Endothelial cell of umbilical vein (primary cell): Measurements from ENCODE around the gene FOXP1. TPM values are rescaled to one million over a fixed set of nuclear protein-coding genes. Genes with fewer than 3 reads are reported as not detected.

Experiments used
- BruUV-seq: library from RNA; stranded (reverse); fragments of 400-500 nt; replicated peaks from 2 replicates; lab custom pipeline; 2021; lab: Mats Ljungman, UMichigan
- CTCF ChIA-PET: fragments of 300-600, 350-600 bp; sonication (Branson Sonifier 250); formaldehyde crosslinking; loops from one replicate; lab custom pipeline; 2021; ENCODE audit warnings: antibody characterized with exemption, inconsistent platforms; lab: Charles Lee
- POLR2A ChIA-PET: fragments of 300-600, 350-600 bp; sonication (Branson Sonifier 250); formaldehyde crosslinking; loops from one replicate; lab custom pipeline; 2021; ENCODE audit warnings: antibody characterized with exemption, inconsistent platforms; lab: Charles Lee
- DNase-seq: peaks from one replicate; pipeline ENCODE4 v3.0.0-alpha.2; 2011; ENCODE audit warnings: low read depth, low spot score
- FAIRE-seq: peaks from 2 replicates; lab custom pipeline; 2011; peaks lifted over from hg19 to GRCh38; lab: Jason Lieb, UNC
- H2AFZ ChIP-seq: 2 replicates; pipeline ENCODE4 v1.6.0; 2012; ENCODE audit warnings: low read depth, low read length, control low read depth, inconsistent platforms
- H3K27ac ChIP-seq: 2 replicates; pipeline ENCODE4 v1.5.1; 2011; ENCODE audit warnings: low read depth, mild to moderate bottlenecking, control low read depth, low read length, moderate library complexity; ENCODE audit not compliant: insufficient read depth
- H3K27me3 ChIP-seq, 2 experiments: 2 replicates each; pipeline versions ENCODE4 v1.6.0 to v1.6.1; 2011; ENCODE audit warnings: low read length in 2 of 2, mixed read lengths in 1 of 2; ENCODE audit not compliant: control insufficient read depth in 2 of 2, insufficient read depth in 2 of 2
- H3K36me3 ChIP-seq, 2 experiments: 2 replicates in 1 of 2; 3 replicates in 1 of 2; pipeline ENCODE4 v1.5.1; 2011; ENCODE audit warnings: low read length in 2 of 2, mild to moderate bottlenecking in 1 of 2, moderate library complexity in 1 of 2; ENCODE audit not compliant: control insufficient read depth in 2 of 2, insufficient read depth in 2 of 2; ENCODE audit errors: extremely low read depth in 1 of 2
- H3K4me1 ChIP-seq: 3 replicates; pipeline ENCODE4 v1.5.1; 2011; ENCODE audit warnings: mild to moderate bottlenecking, low read length; ENCODE audit not compliant: control insufficient read depth, insufficient read depth; ENCODE audit errors: extremely low read depth
- H3K4me2 ChIP-seq: 2 replicates; pipeline ENCODE4 v1.6.1; 2011; ENCODE audit warnings: low read length, control low read depth, mixed read lengths; ENCODE audit not compliant: insufficient read depth
- H3K4me3 ChIP-seq, 3 experiments: fragments of 200-600 bp in 1 of 3; sonication (generic), shearing (Covaris generic) in 1 of 3; replicated peaks in 1 of 3; 2 replicates each; pipeline ENCODE4 v1.5.1; 2011 to 2016; ENCODE audit warnings: control low read depth in 3 of 3, low read length in 3 of 3, mild to moderate bottlenecking in 2 of 3, inconsistent platforms in 1 of 3, low read depth in 1 of 3, moderate library complexity in 1 of 3; ENCODE audit not compliant: insufficient read depth in 1 of 3
- H3K79me2 ChIP-seq: 2 replicates; pipeline ENCODE4 v1.6.0; 2012; ENCODE audit warnings: low read length, inconsistent platforms; ENCODE audit not compliant: control insufficient read depth, insufficient read depth
- H3K9ac ChIP-seq: replicated peaks from 2 replicates; pipeline ENCODE3; 2011; ENCODE audit warnings: low read length, control low read depth; ENCODE audit not compliant: insufficient read depth; ENCODE audit errors: extremely low read depth
- H3K9me1 ChIP-seq: replicated peaks from 3 replicates; pipeline ENCODE4 v1.6.0; 2011; ENCODE audit warnings: mild to moderate bottlenecking, low read length; ENCODE audit not compliant: control insufficient read depth, insufficient read depth; ENCODE audit errors: extremely low read depth
- H3K9me3 ChIP-seq: replicated peaks from 2 replicates; pipeline ENCODE4 v1.5.1; 2012; ENCODE audit warnings: low read length, inconsistent platforms; ENCODE audit not compliant: control insufficient read depth, insufficient read depth
- H4K20me1 ChIP-seq: replicated peaks from 2 replicates; pipeline ENCODE3; 2011; ENCODE audit warnings: mild to moderate bottlenecking, low read length; ENCODE audit not compliant: control insufficient read depth, insufficient read depth; ENCODE audit errors: extremely low read depth
- CTCF ChIP-seq, 2 donors: IDR thresholded peaks; 1 replicate in 1 of 2; 2 replicates in 1 of 2; pipeline ENCODE4 v1.5.1; 2011; ENCODE audit warnings: low read length in 2 of 2, mild to moderate bottlenecking in 2 of 2, moderate library complexity in 2 of 2, control low read depth in 1 of 2, inconsistent platforms in 1 of 2, low read depth in 1 of 2; ENCODE audit not compliant: insufficient read depth in 1 of 2; ENCODE audit errors: extremely low read depth in 1 of 2
- EZH2 ChIP-seq: IDR thresholded peaks from 2 replicates; pipeline ENCODE4 v1.6.1; 2012; ENCODE audit warnings: borderline replicate concordance, low read depth, mild to moderate bottlenecking, moderate library complexity, low read length, inconsistent platforms; ENCODE audit not compliant: severe bottlenecking
- FOS ChIP-seq: IDR thresholded peaks from 2 replicates; pipeline ENCODE4 v1.6.1; 2011; ENCODE audit warnings: mild to moderate bottlenecking, low read length, moderate library complexity, borderline replicate concordance; ENCODE audit not compliant: insufficient read depth
- GATA2 ChIP-seq: IDR thresholded peaks from 2 replicates; pipeline ENCODE4 v1.7.0; 2011; ENCODE audit warnings: low read depth, mild to moderate bottlenecking, moderate library complexity, mixed read lengths, low read length; ENCODE audit not compliant: insufficient read length, insufficient read depth
- JUN ChIP-seq: IDR thresholded peaks from 2 replicates; pipeline ENCODE4 v1.6.1; 2011; ENCODE audit warnings: borderline replicate concordance, low read depth; ENCODE audit not compliant: insufficient read length, insufficient read depth
- MAX ChIP-seq: IDR thresholded peaks from 2 replicates; pipeline ENCODE4 v1.6.1; 2011; ENCODE audit not compliant: insufficient read depth, insufficient read length
- MYC ChIP-seq: IDR thresholded peaks from one replicate; pipeline ENCODE4 v1.6.1; 2011; ENCODE audit warnings: mild to moderate bottlenecking, low read depth, low read length
- POLR2A ChIP-seq: IDR thresholded peaks from 2 replicates; pipeline ENCODE4 v1.6.1; 2012; ENCODE audit warnings: low read depth, mild to moderate bottlenecking, control low read depth, low read length
- POLR2AphosphoS5 ChIP-seq: IDR thresholded peaks from 2 replicates; pipeline ENCODE4 v1.6.1; 2012; ENCODE audit warnings: low read depth, mild to moderate bottlenecking, control low read depth, low read length, moderate library complexity; ENCODE audit not compliant: insufficient read depth
- dilution Hi-C: fragments of 300-500 bp; cut with MboI; formaldehyde crosslinking; loops from one replicate; pipeline ENCODE4 v1.15.0; 2019; ENCODE audit warnings: low sequenced_read_pairs; ENCODE audit not compliant: extremely low pct_ligation_motif_present
- intact Hi-C: fragments of 100-400 bp; cut with micrococcal nuclease; formaldehyde crosslinking; loops from one replicate; pipeline ENCODE4 v1.10.0; 2022
- polyA plus RNA-seq, 4 experiments: library from polyadenylated mRNA; depleted of rRNA in 3 of 4; stranded (reverse) in 3 of 4; unstranded in 1 of 4; fragments of >200 nt; gene quantifications; 2 replicates each; pipeline versions ENCODE4 v1.2.1 to v1.2.3, GENCODE V29; 2011 to 2012; ENCODE audit warnings: missing spikeins in 1 of 4
- total RNA-seq: library from RNA; stranded (reverse); gene quantifications from 2 replicates; pipeline ENCODE4 v1.2.3, GENCODE V29; 2021

The FOXP1 gene
- total and polyA plus RNA-seq, 2 donors (not counting 3 experiments of a cell fraction or from before 2014, with no cell fraction given), result 41.0 to 107 TPM

DNA sequence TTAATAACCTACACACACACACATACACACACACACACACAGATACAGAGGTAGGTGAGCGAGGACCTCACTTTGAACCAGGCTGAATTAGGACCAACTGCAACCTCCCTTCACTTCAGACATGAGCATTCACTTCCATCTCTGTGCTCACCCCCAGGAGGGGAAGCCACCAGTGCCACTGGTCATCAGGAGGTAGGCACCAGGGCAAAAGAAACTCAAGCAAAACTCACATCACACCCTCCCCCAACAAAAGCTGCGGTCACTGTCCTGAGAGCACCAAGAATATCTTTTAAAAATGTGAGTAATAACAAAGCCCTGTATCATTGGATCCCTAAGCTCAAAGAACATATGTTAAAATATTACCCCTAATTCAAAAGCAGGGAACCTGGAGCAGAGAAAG lies 8.1 kb downstream of the FOXP1 start:
- no peak for FAIRE-seq
- DNase-seq, result no peak
- peaks cover 31% of the 10 kb centered on the region for H3K4me1 ChIP-seq
- no TSS peak for BruUV-seq
- H3K36me3 ChIP-seq, result no peaks in the 10 kb centered on the region
- ChIA-PET POLR2A (no interaction called here), CTCF (interaction anchor here (1.0 to 1.4 kb wide), 2 partner anchors 22 to 38 kb away, joined by 3 read pairs; no protein-coding TSS in a partner anchor)
- dilution Hi-C loops (no loop called here), intact Hi-C loops (no loop called here)
- H3K9me3 ChIP-seq, result no peaks in the 10 kb centered on the region
- H2AFZ ChIP-seq, result no peak overlapping the region
- no peak overlapping the region for H3K27ac ChIP-seq
- H3K4me2 ChIP-seq, result no peak overlapping the region
- no peaks in the 10 kb centered on the region for H3K27me3 ChIP-seq
- H3K4me3 ChIP-seq, result no peak overlapping the region
- H3K9me1 ChIP-seq, result no peaks in the 10 kb centered on the region
- H4K20me1 ChIP-seq, result no peaks in the 10 kb centered on the region
- H3K79me2 ChIP-seq, result no peaks in the 10 kb centered on the region
- no peak overlapping the region for H3K9ac ChIP-seq
- TF ChIP-seq POLR2AphosphoS5 (no peak), FOS (no peak), CTCF (IDR thresholded peaks at IDR 0.05; ENCODE audit: extremely low read depth in 1 of 2, insufficient read depth in 1 of 2, low read depth in 1 of 2, low read length in 2 of 2) (no peak), JUN (no peak), MAX (no peak), POLR2A (no peak), MYC (no peak), GATA2 (no peak), EZH2 (no peak)
